Lung (tissue), 12 donors: ENCODE data around the gene IL18BP. TPM values are rescaled to one million over a fixed set of nuclear protein-coding genes. Genes with fewer than 3 reads are reported as not detected.

Source experiments
- ATAC-seq: fragments of 200-7000 bp; cut with Tn5 transposase; one replicate; pipeline ENCODE4 v1.9.1; 2020; ENCODE audit warnings: moderate number of reproducible peaks; ENCODE audit not compliant: insufficient read depth, low FRiP score
- DNase-seq, 3 donors: peaks; one replicate each; pipeline ENCODE4 v3.0.0-alpha.2; 2013 to 2017
- H3K27ac ChIP-seq, 2 donors: one replicate each; pipeline ENCODE4 v1.5.1; 2013; ENCODE audit warnings: mild to moderate bottlenecking in 2 of 2, moderate library complexity in 2 of 2, control low read depth in 1 of 2, inconsistent platforms in 1 of 2, low read depth in 1 of 2, low read length in 1 of 2
- H3K27me3 ChIP-seq, 3 donors: one replicate each; pipeline ENCODE4 v1.5.1; 2013; ENCODE audit warnings: low read length in 2 of 3; ENCODE audit not compliant: control insufficient read depth in 3 of 3, insufficient read depth in 3 of 3
- H3K36me3 ChIP-seq, 4 donors: one replicate each; pipeline ENCODE4 v1.5.1; 2013; ENCODE audit warnings: low read length in 4 of 4, mild to moderate bottlenecking in 1 of 4, moderate library complexity in 1 of 4; ENCODE audit not compliant: control insufficient read depth in 4 of 4, insufficient read depth in 4 of 4
- H3K4me1 ChIP-seq, 5 donors: one replicate each; pipeline ENCODE4 v1.5.1; 2013; ENCODE audit warnings: low read length in 5 of 5, mild to moderate bottlenecking in 2 of 5, moderate library complexity in 1 of 5; ENCODE audit not compliant: control insufficient read depth in 5 of 5, insufficient read depth in 5 of 5
- H3K4me3 ChIP-seq: one replicate; pipeline ENCODE4 v1.5.1; 2013; ENCODE audit warnings: mild to moderate bottlenecking, control low read depth, moderate library complexity
- H3K9ac ChIP-seq, 2 donors: one replicate each; pipeline ENCODE4 v1.5.1; 2013; ENCODE audit warnings: low read length in 2 of 2, control low read depth in 1 of 2; ENCODE audit not compliant: insufficient read depth in 1 of 2
- H3K9me3 ChIP-seq, 4 donors: one replicate each; pipeline ENCODE4 v1.5.1; 2013; ENCODE audit warnings: low read length in 3 of 4, mild to moderate bottlenecking in 1 of 4, moderate library complexity in 1 of 4; ENCODE audit not compliant: control insufficient read depth in 4 of 4, insufficient read depth in 3 of 4
- WGBS, 2 donors: extraction: QIAGEN DNeasy Blood & Tissue Kit; methylation state at CpG; one replicate each; pipeline ENCODE4 v1.1.7; 2013; 5-methylcytosine and 5-hydroxymethylcytosine counted together
- polyA plus RNA-seq, 2 donors: library from polyadenylated mRNA; stranded (reverse); fragments of 200-250 nt; gene quantifications; one replicate each; pipeline ENCODE4 v1.2.1, GENCODE V29; 2013
- total RNA-seq, 2 donors: library from RNA; depleted of rRNA in 1 of 2; stranded (reverse); fragments of >200 nt in 1 of 2; gene quantifications; one replicate each; pipeline ENCODE4 v1.2.1, GENCODE V29; 2014 to 2021
- TF ChIP-seq, protein P1 (sequence below): IDR thresholded peaks from 2 replicates; pipeline ENCODE4 v1.5.1; 2012; ENCODE audit warnings: mild to moderate bottlenecking; ENCODE audit errors: control extremely low read depth, extremely low read depth
- donor health status: control.
- donor health status: control.
- donor health status: Bipolar disorder and iron deficiency.
- donor health status: healthy.
- donor health status: DM: yes; HTN: yes; CAD: no.

Gene IL18BP
- total and polyA plus RNA-seq, 4 donors = 8.6 to 38.6 (median 20.1) TPM

DNA sequence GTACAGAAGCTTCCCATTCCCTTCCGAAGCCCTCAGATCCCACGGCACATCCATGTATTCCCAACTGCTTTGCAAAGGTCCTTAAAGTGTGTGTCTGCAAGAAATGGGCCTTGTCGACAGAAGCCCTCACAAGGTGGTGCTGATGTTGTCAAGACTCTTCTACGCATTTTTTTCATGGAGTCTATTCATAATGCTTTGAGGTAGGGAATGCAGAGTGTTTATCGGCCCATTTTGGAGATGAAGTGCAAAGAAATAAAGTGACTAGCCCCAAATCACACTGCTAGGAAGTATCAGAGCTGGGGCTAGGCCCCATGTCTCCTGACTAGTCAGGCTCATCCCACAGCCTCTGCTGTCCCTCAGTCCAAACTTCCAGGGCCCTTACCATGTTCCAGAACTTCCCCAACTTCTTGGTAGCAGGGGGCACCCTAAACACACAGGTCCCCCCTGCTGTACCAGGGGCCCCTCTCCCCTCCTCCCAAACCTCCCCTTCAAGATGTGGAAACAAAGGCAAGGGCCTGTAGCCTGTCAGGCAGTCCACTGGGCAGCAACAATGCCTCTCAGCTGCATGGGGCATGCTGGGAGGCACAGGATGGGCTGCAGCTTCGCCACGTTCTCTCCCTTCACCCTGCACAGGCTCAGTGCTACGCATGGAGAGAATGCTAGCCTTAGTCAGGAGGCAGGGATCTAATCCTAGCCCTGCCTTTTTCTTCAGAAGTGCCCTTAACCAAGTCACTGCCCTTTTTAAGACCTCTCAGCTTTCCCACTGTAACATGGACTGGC, 7.8 kb downstream of the IL18BP start:
- Histone ChIP-seq H3K36me3 (peaks cover 18 to 92% (median 79%) of the 10 kb centered on the region in 4 donors), H3K27ac (no peak overlapping the region)

DNA sequence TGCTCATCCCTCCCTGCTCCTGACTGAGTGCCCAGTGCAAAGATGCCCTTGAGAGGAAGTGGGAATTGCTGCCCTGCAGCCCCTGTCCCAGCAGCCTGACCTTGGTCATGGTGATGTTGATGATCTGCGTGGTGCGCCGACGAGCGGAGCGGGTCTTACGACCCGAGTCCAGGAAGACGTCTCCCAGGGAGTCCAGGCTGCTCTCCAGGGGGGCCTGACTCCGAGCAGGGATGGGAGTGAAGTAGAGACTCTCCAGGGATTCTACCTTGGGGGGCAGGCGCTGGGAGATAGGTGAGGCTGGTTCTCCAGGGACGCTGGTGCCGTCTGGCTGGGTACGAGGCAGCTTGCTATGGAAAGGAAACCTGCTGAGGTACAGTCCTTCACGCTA, 8.4 kb downstream of the IL18BP start:
- DNase-seq (no peak), ATAC-seq (no peak)
- H3K9me3 ChIP-seq = no peaks in the 10 kb centered on the region
- H3K27ac ChIP-seq = no peak overlapping the region
- H3K36me3 ChIP-seq = peaks cover 18 to 93% (median 83%) of the 10 kb centered on the region in 4 donors
- no peak overlapping the region for H3K9ac ChIP-seq
- TF ChIP-seq, protein P1, sequence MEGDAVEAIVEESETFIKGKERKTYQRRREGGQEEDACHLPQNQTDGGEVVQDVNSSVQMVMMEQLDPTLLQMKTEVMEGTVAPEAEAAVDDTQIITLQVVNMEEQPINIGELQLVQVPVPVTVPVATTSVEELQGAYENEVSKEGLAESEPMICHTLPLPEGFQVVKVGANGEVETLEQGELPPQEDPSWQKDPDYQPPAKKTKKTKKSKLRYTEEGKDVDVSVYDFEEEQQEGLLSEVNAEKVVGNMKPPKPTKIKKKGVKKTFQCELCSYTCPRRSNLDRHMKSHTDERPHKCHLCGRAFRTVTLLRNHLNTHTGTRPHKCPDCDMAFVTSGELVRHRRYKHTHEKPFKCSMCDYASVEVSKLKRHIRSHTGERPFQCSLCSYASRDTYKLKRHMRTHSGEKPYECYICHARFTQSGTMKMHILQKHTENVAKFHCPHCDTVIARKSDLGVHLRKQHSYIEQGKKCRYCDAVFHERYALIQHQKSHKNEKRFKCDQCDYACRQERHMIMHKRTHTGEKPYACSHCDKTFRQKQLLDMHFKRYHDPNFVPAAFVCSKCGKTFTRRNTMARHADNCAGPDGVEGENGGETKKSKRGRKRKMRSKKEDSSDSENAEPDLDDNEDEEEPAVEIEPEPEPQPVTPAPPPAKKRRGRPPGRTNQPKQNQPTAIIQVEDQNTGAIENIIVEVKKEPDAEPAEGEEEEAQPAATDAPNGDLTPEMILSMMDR = no peak
- H3K4me3 ChIP-seq = no peak overlapping the region
- no peaks in the 10 kb centered on the region for H3K27me3 ChIP-seq
- 94 to 95% methylated on average over 15 of the region's 15 CpGs for WGBS, 2 donors
- no peaks in the 10 kb centered on the region for H3K4me1 ChIP-seq

More for the DNA sequence above, 7.8 kb downstream of the IL18BP start:
- ATAC-seq (no peak), DNase-seq (no peak)
- Histone ChIP-seq H3K27me3 (no peaks in the 10 kb centered on the region), H3K9me3 (no peaks in the 10 kb centered on the region), H3K4me3 (no peak overlapping the region), H3K4me1 (no peaks in the 10 kb centered on the region), H3K9ac (no peak overlapping the region)
- 89 to 91% methylated on average over 8 of the region's 8 CpGs for WGBS, 2 donors
- TF ChIP-seq, protein P1 = no peak

DNA sequence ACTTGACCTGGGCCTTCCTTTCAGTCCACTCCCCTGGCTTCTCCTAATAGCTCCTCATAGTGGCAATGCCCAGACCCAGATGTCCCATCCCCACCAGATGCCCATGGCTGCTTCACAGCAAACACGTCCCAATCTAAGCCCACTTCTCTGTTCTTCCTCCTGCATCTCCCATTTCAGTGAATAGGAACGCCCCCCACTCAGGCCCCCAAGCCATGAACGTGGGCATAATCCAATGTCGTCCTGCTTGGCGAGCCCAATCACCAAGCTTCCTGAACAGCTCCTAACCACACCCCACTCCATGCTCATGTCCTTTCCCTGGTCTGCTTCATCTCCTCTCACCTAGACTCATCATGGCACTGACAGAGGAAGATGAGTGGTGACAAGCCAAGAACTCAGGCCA, 8.9 kb downstream of the IL18BP start:
- DNase-seq = no peak
- no peaks in the 10 kb centered on the region for H3K9me3 ChIP-seq
- no peaks in the 10 kb centered on the region for H3K27me3 ChIP-seq
- H3K9ac ChIP-seq = no peak overlapping the region
- peaks cover 17 to 93% (median 88%) of the 10 kb centered on the region in 4 donors for H3K36me3 ChIP-seq
- H3K4me3 ChIP-seq = no peak overlapping the region
- WGBS, 2 donors = 87 to 88% methylated on average over 5 of the region's 5 CpGs
- no peak for ATAC-seq
- H3K4me1 ChIP-seq = no peaks in the 10 kb centered on the region
- no peak overlapping the region for H3K27ac ChIP-seq
- TF ChIP-seq, protein P1 = no peak
